SK-N-MC (cell line): ENCODE data around the gene DIPK1C.

ENCODE experiments used
- DNase-seq: peaks from one replicate; pipeline ENCODE4 v3.0.0-alpha.2; 2011; ENCODE audit warnings: low read depth, low spot score
- H3K27ac ChIP-seq: fragments of 200-600 bp; sonication (generic); 2 replicates; pipeline ENCODE4 v1.5.1; 2016; ENCODE audit warnings: mixed run types
- H3K36me3 ChIP-seq: fragments of 200-600 bp; sonication (generic); 2 replicates; pipeline ENCODE4 v1.6.1; 2017; ENCODE audit warnings: antibody characterized with exemption, low read length, mixed read lengths; ENCODE audit not compliant: insufficient read depth
- H3K4me3 ChIP-seq: fragments of 200-600 bp; sonication (generic); 2 replicates; pipeline ENCODE4 v1.5.1; 2016
- H3K9ac ChIP-seq: fragments of 200-600 bp; sonication (generic); 2 replicates; pipeline ENCODE4 v1.8.0; 2017; ENCODE audit warnings: mixed run types, mixed read lengths; ENCODE audit not compliant: insufficient read length
- H3K9me3 ChIP-seq: fragments of 200-600 bp; sonication (generic); 2 replicates; pipeline ENCODE4 v1.6.1; 2017; ENCODE audit warnings: low read depth, mild to moderate bottlenecking, antibody characterized with exemption, low read length, moderate library complexity, mixed read lengths
- EZH2 ChIP-seq: fragments of 200-600 bp; sonication (generic); IDR thresholded peaks from one replicate; pipeline ENCODE4 v1.6.1; 2017; ENCODE audit warnings: antibody characterized with exemption
- FOXP2 ChIP-seq: optimal IDR thresholded peaks from 2 replicates; pipeline ENCODE3; 2011; ENCODE audit warnings: mild to moderate bottlenecking, moderate library complexity; ENCODE audit not compliant: insufficient read depth; ENCODE audit errors: extremely low read length, control extremely low read depth
- POLR2AphosphoS5 ChIP-seq: IDR thresholded peaks from 2 replicates; pipeline ENCODE4 v1.6.1; 2012; ENCODE audit warnings: mild to moderate bottlenecking, low read depth, low read length, borderline replicate concordance

Gene DIPK1C

DNA sequence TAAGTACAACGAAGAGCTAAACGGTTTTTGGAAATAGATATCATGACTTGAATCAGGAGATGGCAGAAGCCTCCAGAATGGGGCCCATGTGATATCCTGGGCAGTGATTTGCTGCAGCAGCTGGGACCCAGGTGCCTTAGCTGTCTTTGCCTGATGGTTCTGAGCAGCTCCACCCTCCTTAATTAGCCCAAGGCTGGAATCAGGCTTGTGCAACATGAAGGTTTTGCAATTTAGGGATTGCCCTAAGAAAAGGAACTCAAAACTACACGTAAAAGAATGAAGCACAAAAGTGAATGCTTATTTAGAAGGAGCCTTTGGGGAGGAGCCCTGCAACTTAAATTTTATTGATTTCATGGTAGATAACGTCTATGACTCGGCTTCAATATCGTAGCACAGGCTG is 21.8 kb upstream of the DIPK1C start:
- DNase-seq = no peak
- Histone ChIP-seq H3K4me3 (no peak overlapping the region), H3K9me3 (no peaks in the 10 kb centered on the region), H3K36me3 (no peaks in the 10 kb centered on the region), H3K27ac (no peak overlapping the region), H3K9ac (no peak overlapping the region)
- TF ChIP-seq POLR2AphosphoS5 = no peak
- TF ChIP-seq FOXP2 = no peak
- no peak for TF ChIP-seq EZH2

DNA sequence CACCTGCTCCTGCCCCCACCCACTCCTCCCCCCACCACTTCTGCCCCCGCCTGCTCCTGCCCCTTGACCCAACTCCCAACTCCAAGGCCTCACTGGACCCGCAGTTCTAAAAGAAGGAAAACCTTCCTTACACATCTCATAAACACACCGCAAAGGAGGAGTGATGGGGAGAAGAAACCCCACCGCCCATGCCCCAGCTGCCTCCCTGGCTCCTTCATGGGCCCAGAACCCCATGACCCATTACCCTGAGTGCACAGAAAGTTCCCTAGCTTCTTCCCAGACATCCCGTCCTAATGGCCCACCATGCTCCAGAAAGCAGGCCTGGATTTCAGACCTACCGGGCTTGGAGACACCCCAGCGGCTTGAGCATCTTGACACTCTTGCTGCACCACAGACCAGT is 21.2 kb upstream of the DIPK1C start:
- Histone ChIP-seq H3K36me3 (no peaks in the 10 kb centered on the region), H3K27ac (no peak overlapping the region), H3K4me3 (no peak overlapping the region), H3K9ac (no peak overlapping the region), H3K9me3 (no peaks in the 10 kb centered on the region)
- TF ChIP-seq FOXP2 (no peak), EZH2 (no peak), POLR2AphosphoS5 (no peak)
- no peak for DNase-seq

DNA sequence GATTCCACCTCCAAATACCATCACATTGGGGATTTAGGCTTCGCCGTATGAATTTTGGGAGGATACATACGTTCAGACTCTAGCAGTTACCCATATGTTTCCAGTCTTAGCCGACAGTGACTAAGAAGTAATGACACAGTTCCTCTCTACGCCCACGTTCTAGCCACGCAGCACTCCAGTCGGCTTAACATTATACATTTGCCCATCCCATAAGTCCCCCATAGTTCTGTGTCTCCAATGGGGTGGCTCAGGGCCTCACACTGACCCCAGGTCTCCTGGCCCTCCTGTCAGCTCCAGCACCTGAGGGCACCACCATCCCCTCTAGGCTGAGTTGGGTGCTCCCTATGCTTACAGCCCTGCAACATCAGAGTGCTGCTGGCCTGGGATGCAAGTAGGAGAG is 20.7 kb upstream of the DIPK1C start:
- Histone ChIP-seq H3K4me3 (no peak overlapping the region), H3K36me3 (no peaks in the 10 kb centered on the region)

DNA sequence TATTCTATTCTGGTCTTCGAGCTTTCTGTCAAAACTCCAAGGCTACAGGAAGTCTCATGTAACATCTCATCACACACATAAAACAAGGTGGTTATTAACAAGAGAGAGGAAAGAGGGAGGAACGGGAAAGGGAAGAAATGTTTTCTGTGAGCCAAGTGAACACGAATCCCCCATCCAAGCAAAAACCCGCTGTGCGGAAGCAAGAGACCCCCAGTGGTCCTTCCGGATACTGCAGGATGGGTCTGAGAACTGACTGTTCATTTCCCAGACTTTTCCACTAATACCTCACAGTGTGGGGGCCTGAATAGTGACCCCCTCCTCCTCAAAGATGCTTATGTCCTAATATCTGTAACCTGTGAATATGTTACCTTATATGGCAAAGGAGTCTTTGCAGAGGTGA is 19.0 kb upstream of the DIPK1C start:
- no peaks in the 10 kb centered on the region for H3K36me3 ChIP-seq
- TF ChIP-seq POLR2AphosphoS5 (no peak), EZH2 (no peak), FOXP2 (no peak)
- H3K4me3 ChIP-seq = no peak overlapping the region
- H3K9ac ChIP-seq = no peak overlapping the region
- H3K27ac ChIP-seq = no peak overlapping the region
- no peaks in the 10 kb centered on the region for H3K9me3 ChIP-seq
- DNase-seq = no peak

More for the DNA sequence above, 20.7 kb upstream of the DIPK1C start:
- TF ChIP-seq POLR2AphosphoS5 (no peak), EZH2 (no peak), FOXP2 (no peak)
- no peak overlapping the region for H3K9ac ChIP-seq
- H3K9me3 ChIP-seq = no peaks in the 10 kb centered on the region
- DNase-seq = no peak
- no peak overlapping the region for H3K27ac ChIP-seq

DNA sequence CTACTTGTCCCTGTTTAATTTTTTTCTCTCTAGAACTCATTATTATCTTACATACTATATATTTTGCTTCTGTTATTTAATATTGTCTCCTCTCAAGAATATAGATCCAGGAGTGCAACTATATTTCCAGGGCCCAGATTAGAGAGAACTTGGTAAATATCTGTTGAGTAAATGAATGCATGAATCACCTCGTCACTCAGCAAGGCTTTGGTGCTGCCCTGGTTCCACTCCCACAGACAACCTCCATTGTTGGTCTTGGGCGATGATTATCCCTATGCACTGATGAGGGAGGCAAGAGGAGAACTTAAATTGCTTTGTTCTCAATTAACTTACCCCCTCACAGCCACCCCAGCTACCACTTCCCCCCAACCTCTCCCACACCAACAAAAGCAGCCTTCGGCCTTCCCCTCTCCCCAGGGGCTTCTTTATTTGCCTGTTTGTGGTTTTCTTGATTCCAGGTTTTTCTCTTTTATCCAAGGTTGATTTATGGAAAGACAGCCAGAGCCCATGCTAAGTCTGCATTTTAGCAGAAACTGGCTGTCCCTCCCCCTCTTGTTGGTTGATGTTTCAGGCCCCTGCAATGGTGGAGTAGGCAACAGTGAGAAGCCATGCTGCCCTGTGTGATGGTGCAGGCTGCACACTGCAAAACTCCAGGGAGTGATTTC is 17.0 kb upstream of the DIPK1C start:
- Histone ChIP-seq H3K9me3 (no peaks in the 10 kb centered on the region), H3K4me3 (no peak overlapping the region), H3K36me3 (no peaks in the 10 kb centered on the region), H3K9ac (no peak overlapping the region), H3K27ac (no peak overlapping the region)
- no peak for TF ChIP-seq FOXP2
- no peak for TF ChIP-seq EZH2
- TF ChIP-seq POLR2AphosphoS5 = no peak
- DNase-seq = no peak

DNA sequence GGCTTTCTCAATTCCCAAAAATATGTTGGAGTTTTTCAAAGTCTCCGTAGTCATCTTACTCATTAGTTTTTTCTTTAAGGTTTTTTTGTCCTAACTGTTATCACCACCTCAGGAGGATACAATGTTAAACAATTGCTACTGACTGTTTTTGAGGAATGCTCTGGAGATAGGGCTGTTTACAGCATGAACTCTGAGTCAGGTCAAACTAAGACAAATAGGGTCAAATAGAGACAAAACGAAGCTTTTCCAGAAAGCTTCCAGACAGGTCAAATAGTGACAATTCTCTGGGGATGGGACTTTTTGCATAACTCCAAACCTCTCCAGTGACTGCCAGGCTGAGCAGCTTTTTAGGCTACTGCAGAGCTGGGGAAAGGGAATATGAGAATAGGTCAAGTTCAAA is 15.2 kb upstream of the DIPK1C start:
- H3K9me3 ChIP-seq = no peaks in the 10 kb centered on the region
- DNase-seq = no peak
- TF ChIP-seq POLR2AphosphoS5 = no peak
- no peak for TF ChIP-seq FOXP2
- H3K9ac ChIP-seq = no peak overlapping the region
- H3K36me3 ChIP-seq = no peaks in the 10 kb centered on the region
- no peak overlapping the region for H3K27ac ChIP-seq
- no peak overlapping the region for H3K4me3 ChIP-seq

DNA sequence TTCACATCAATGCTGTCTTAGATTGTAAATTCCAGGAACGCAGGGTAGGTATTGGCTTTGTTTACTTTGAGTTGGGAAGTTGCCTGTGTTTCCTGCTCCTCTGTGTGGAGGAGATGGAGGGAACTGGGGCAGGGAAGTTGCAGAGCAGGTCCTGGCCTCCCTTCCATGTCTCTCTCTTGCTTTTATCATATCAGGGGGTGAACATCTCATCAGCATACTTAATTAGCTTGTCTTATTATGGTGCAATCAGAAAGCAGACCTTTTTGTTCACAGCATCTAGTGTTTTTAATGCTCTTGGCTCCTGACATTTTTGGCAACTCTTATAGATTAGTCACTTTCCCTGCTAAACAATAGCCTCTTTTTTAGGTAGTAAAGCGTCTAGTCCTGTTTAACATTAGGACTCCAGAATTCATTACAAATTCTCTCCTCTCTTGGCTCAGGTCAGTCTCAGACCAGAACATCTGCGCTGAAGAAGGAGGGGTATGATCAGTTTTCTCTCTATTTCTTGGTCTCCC is 11.5 kb upstream of the DIPK1C start:
- TF ChIP-seq POLR2AphosphoS5 (no peak), EZH2 (no peak), FOXP2 (no peak)
- H3K9ac ChIP-seq = no peak overlapping the region
- H3K4me3 ChIP-seq = no peak overlapping the region
- no peaks in the 10 kb centered on the region for H3K36me3 ChIP-seq
- DNase-seq = no peak
- H3K9me3 ChIP-seq = no peaks in the 10 kb centered on the region
- H3K27ac ChIP-seq = no peak overlapping the region

DNA sequence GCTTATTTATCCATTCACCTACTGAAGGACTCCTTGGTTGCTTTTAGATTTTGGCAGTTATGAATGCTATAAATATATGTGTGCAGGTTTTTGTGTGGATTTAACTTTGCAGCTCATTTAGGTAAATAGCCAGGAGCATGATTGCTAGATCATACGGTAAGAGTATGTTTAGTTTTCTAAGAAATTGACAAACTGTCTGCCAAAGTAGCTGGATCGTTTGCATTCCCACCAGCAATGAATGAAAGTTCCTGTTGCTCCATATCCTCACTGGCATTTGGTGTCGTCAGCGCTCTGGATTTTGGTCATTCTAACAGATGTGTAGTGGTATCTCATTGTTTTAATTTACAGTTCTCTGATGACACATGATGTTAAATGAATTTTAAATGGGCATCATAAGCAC is 8.7 kb upstream of the DIPK1C start:
- Histone ChIP-seq H3K9ac (no peak overlapping the region), H3K9me3 (no peaks in the 10 kb centered on the region), H3K4me3 (no peak overlapping the region), H3K27ac (no peak overlapping the region), H3K36me3 (no peaks in the 10 kb centered on the region)
- DNase-seq = no peak
- TF ChIP-seq FOXP2 (no peak), EZH2 (no peak), POLR2AphosphoS5 (no peak)

DNA sequence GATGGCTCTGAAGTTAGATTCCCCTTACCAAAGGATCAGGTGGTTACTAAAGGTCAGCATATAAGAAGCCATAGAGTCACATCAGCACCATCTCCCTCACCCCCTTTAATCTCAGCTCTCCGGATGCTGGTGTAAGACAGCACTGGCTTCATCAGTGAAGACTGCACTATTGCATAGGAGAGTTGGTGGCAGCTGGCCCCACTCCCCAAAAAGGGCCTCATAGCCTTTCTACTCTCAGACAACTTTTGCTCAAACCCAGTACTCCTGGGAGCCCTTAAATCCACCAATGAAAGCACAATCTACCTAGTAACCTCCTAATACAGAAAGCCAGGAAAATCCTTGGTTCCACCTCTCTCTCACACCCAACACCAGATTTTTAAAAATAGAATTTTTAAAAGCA is 6.9 kb upstream of the DIPK1C start:
- Histone ChIP-seq H3K9me3 (no peaks in the 10 kb centered on the region), H3K27ac (no peak overlapping the region), H3K4me3 (no peak overlapping the region), H3K36me3 (no peaks in the 10 kb centered on the region), H3K9ac (no peak overlapping the region)
- TF ChIP-seq POLR2AphosphoS5 (no peak), EZH2 (no peak), FOXP2 (no peak)
- no peak for DNase-seq
